G401.6 (cell line): ENCODE results near the gene REEP6.
"Not testable (repeated sequence)": the region's sequence is repeated elsewhere in the genome, so short reads cannot be mapped to it uniquely, and the experiment has no call there.

ENCODE experiments used
- FAIRE-seq: peaks from 2 replicates; lab custom pipeline; 2012; peaks lifted over from hg19 to GRCh38; lab: Jason Lieb, UNC

Gene REEP6

DNA sequence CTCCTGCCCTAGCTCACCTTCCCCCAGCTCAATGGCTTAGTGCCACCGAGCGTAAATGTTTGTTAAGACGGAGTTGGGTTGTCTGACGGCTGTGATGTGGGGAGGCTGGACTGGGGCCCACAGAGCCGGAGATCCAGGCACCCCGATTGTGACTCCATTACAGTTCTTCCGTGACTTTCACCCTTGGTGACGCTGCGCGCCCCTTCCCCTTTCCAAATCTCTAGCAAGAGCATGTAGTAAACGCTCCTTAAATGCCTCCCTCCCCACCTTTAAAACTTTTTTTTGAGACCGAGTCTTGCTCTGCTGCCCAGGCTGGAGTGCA, 829 bp downstream of the REEP6 start:
- no peak for FAIRE-seq

DNA sequence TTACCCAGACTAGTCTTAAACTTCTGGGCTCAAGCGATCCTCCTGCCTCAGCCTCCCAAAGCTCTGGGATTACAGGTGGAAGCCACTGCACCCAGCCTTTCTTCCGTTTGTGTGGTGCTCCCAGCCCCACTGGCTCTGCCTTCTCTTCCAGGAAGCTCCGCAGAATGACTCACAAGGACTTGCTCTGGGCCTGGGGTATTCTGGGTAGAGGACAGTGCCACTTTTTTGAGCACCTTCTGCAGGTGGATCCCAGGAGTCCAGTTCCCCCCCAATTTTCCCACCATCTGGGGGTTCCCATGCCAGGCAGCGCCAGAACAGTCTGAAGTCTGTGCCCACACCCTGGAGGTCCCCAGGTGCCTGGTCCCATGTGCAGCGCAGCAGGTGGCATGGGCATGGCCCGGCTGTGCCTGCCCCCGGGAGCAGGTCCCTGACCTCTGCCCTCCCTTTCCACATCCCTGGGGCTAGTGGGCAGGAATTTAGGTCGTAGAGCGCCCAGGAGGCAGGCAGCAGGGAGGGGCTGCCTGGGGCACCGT, 1.6 kb downstream of the REEP6 start:
- no peak for FAIRE-seq

DNA sequence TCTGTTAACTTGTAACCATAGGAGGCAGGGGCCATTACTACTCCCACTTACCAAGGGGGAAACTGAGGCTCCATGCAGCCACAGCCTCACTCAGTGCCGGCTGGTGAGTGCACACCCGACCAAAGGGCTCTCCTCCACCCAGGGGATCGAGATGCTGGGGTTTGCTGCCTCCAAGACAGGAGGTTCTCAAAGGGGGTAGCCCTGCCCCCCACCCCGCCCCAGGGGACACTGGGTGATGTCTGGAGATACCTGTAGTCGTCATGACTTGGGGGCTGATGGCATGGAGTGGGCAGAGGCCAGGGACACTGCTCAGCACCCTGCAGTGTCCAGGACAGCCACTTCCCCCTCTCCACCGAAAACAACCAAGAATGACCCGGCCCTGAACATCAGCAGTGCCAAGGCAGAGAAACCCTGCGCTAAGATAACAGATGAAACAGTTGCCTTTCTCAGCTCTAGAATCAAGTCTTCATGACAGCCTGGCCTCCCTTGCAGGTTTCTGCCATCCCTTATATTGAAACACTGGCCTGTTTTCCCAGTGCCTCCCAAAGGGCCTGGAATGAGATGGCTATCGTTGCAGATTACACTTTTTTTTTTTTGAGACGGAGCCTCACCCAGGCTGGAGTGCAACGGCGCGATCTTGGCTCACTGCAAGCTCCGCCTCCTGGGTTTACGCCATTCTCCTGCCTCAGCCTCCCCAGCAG, 3.3 kb downstream of the REEP6 start:
- FAIRE-seq: no peak

- FAIRE-seq: no peak
These were observed 4.2 kb downstream of the REEP6 start for GRCh38 chr19:1495051-1495798.

DNA sequence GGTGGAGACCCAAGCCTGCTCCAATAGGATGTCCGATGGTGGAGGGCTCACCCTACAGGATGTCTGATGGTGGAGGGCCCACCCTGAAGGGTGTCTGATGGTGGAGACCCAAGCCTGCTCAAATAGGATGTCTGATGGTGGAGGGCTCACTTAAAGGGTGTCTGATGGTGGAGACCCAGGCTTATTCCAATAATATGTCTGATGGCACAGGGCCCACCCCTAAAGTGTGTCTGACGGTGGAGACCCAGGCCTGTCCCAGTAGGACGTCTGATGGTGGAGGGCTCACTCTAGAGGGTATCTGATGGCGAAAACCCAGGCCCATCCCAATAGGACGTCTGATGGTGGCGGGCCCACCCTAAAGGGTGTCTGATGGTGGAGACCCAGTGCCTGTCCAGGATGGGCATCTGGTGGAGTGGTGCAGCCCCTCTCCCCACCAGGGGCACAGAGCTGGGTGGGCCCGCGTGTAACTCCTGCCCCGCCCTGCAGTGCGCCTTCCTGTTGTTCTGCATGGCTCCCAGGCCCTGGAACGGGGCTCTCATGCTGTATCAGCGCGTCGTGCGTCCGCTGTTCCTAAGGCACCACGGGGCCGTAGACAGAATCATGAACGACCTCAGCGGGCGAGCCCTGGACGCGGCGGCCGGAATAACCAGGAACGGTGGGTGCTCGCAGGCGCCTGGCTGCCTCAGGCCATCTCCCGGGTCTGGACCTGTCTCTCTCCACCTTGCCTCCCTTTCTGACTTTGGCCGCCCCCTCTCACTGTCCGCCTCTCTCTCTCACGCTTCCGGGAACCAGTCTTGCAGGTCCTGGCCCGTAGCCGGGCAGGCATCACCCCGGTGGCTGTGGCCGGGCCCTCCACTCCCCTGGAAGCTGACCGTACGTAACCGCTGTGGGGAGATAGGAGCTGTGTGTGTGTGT, 5.1 kb downstream of the REEP6 start:
- no peak for FAIRE-seq

DNA sequence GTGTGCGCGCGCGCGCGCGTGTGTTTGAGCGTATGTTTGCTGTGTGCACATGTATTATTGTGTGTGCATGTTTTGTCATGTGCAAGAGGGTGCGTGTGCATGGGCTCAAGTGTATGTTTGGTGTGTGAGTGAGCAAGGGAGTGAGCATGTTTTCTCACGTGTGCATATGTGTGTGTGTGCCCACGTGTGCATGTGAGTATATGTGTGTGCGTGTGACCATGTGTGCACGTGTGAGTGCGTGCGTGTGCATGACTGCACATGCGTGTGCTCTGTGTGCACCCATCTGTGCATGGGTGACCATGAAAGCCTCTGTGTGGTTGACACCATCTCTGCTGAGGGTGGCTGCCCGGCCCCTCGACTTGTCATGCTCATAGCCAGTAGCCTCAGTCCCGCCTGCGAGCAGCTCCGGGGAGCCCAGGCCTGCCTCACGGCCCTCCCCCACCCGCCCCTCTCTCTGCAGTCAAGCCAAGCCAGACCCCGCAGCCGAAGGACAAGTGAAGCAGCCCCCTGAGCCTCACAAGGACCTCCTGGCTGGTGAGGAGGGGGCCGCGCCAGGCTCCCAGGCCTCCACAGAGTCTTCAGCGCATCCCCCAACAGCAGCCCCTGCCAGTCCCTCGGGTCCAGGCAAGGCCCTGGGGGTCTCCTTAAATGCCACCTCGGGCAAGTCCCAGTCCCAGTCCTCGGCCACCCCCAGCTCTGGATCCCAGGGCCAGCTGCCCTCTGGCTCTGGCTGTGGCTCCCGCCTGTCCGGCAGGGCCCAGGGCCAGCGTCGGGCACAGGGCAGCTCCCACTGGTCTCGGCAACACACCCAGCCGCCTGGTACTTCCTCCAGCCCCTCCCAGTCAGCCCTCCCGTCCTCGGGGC, 6.0 kb downstream of the REEP6 start:
- no peak for FAIRE-seq

- FAIRE-seq: no peak
These were observed 6.7 kb downstream of the REEP6 start for GRCh38 chr19:1497578-1498235.

DNA sequence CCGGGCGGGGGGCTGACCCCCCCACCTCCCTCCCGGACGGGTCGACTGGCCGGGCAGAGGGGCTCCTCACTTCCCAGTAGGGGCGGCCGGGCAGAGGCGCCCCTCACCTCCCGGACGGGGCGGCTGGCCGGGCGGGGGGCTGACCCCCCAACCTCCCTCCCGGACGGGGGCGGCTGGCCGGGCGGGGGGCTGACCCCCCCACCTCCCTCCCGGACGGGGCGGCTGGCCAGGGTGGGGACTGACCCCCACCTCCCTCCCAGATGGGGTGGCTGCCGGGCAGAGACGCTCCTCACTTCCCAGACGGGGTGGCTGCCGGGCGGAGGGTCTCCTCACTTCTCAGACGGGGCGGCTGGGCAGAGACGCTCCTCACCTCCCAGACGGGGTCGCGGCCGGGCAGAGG, 8.2 kb downstream of the REEP6 start:
- FAIRE-seq: not testable (repeated sequence)

GRCh38 chr19:1501200-1501595, 10.2 kb downstream of the REEP6 start:
- no peak for FAIRE-seq

GRCh38 chr19:1502433-1503088, 11.6 kb downstream of the REEP6 start:
- no peak for FAIRE-seq

GRCh38 chr19:1503089-1503924, 12.3 kb downstream of the REEP6 start:
- FAIRE-seq: no peak

DNA sequence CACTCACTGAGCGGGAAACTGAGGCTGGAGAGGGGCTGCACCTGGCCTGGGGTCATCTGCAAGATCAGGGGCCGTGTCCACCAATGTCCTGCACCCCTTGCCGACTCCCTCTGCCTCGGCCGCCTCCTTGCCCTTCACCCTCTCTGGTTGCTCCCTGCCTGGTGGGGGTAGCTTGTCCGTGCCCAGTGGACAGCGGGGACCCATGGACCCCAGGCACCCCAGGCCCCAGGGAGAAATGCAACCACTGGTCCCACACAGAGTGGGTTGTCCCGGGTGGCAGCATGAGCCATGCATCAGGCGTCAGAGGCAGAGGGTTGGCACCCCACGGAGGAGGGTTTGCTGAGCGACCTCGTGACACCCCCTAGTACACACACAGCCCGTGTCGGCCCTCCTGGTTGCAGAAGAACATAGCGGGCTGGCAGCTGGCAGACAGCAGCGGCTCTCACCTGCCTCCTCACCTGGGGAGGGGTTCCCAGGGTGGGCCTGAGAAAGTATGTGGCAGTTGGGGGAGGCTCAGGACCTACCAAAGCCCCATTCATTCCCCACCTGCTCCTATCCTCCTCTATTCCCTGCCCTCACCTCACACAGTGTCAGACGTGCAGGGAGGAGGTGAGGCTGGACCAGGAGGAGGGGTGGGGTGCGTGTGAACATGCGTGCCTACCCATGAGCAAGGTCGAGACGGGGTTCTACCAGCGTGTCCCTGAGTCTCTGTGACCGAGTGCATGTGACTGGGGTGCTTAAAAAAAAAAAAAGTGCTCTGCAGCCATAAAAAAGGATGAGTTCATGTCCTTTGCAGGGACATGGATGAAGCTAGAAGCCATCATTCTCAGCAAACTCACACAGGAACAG, 13.2 kb downstream of the REEP6 start:
- no peak for FAIRE-seq

- no peak for FAIRE-seq
These were observed 14.0 kb downstream of the REEP6 start for GRCh38 chr19:1505012-1505411.

DNA sequence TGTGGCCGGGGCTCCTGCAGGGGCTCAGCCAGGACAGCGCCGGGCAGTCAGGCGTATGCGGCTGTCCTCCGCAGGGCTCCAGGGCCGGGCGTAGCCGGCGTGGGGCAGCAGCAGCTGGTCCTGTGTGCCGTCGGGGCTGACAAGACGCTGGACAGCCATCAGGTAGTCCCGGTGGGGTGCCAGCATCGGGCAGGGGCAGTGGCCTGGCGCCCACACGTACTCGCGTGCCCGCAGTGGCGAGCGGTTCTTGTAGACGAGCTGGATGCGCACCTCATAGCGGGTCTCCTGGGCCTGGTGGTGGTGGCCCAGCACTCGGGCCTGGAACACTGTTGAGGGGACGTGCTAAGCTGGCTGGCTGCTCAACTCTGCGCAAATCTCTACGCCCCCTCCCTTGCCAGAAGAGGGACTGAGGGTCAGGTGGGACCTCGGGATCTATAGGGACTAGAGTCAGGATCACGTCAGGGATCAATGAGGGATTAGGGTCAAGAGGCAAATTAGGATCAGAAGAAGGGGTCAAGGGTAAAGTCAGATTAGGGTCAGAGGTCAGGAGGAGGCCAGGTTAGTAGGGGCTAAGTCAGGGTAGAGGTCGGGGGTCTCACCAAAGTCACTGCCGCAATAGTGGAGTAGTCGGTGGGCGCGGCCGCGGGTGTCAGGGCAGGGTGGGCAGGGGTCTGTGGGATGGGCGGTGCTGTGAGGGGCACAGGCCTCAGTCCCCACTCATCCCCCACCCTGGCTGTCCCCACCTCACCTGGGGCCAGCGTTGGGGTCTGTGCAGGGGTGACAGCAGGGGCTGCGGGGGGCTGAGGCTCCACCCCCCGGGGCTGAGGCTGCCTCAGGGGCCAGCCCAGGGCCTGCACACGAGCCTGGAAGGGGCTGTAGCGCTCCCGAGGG, 15.3 kb downstream of the REEP6 start:
- FAIRE-seq: no peak

GRCh38 chr19:1507192-1507660, 16.2 kb downstream of the REEP6 start:
- FAIRE-seq: no peak

- FAIRE-seq: peak; percentile 96
These were observed 17.0 kb downstream of the REEP6 start for GRCh38 chr19:1507763-1508506.

- no peak for FAIRE-seq
These were observed 17.5 kb downstream of the REEP6 start for GRCh38 chr19:1508507-1508856.
